GM21737 (cell line): ENCODE results near the gene IRX4.

ENCODE experiments used
- ATAC-seq: cut with Tn5 transposase; IDR thresholded peaks from one replicate; pipeline ENCODE4 v1.9.1; 2021; ENCODE audit warnings: mild to moderate bottlenecking, moderate library complexity; ENCODE audit not compliant: unreplicated experiment

The IRX4 gene

DNA sequence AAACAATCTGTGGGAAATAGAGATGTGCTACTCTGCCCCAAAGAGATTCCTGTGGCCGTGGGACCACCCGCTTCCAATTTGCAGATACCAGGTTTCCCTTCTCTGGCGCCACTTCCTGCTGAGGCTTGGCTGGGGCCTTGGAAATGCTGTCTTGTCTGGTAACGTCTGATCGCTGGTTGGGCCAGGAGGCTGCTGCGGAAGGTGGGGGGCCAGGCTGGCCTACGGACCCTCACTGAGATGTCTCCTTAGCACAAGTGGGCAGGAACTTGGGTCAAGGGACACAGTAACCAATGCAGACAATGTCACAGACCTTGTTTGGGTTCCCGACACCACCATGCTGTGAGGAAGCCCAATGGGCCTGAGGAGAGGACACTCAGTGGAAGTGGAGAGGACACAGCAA is 31.7 kb upstream of the IRX4 start:
- ATAC-seq, result no peak

GRCh38 chr5:1913578-1913977 is 30.9 kb upstream of the IRX4 start:
- ATAC-seq, result no peak

GRCh38 chr5:1912951-1913565 is 30.3 kb upstream of the IRX4 start:
- ATAC-seq, result no peak

DNA sequence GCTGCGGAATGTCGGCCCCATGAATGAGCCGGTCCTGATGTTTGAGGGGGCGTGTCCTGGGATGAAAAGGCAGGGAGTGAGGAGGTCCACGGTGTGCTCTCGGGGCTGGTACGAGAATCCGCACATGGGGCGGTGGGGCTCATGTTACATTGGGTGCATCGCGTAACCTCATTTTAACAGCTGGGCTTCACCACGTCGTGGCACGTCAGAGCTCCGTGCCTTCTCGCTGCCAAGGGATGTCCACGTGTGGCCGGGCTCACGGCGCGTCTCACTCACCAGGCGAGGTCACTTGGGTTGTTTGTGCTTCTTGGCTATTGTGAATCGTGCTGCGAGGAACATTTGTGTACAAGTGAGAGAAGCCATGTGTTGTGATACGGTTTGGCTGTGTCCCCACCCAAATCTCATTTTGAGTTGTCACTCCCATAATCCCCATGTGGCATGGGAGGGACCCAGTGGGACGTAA is 29.1 kb upstream of the IRX4 start:
- no peak for ATAC-seq

GRCh38 chr5:1910861-1911772 is 28.4 kb upstream of the IRX4 start:
- no peak for ATAC-seq

GRCh38 chr5:1910081-1910760 is 27.5 kb upstream of the IRX4 start:
- no peak for ATAC-seq

- ATAC-seq, result no peak
Observed at GRCh38 chr5:1909346-1909985, 26.7 kb upstream of the IRX4 start.

GRCh38 chr5:1908931-1909330 is 26.2 kb upstream of the IRX4 start:
- no peak for ATAC-seq

GRCh38 chr5:1907616-1908015 is 24.9 kb upstream of the IRX4 start:
- ATAC-seq, result no peak

- no peak for ATAC-seq
Observed at GRCh38 chr5:1905108-1905507, 22.4 kb upstream of the IRX4 start.

GRCh38 chr5:1901983-1902382 is 19.3 kb upstream of the IRX4 start:
- ATAC-seq, result no peak

- no peak for ATAC-seq
Observed at GRCh38 chr5:1901061-1901460, 18.3 kb upstream of the IRX4 start.

- ATAC-seq, result no peak
Observed at GRCh38 chr5:1899201-1899600, 16.5 kb upstream of the IRX4 start.

- ATAC-seq, result no peak
Observed at GRCh38 chr5:1897816-1898450, 15.2 kb upstream of the IRX4 start.

GRCh38 chr5:1897386-1897785 is 14.7 kb upstream of the IRX4 start:
- no peak for ATAC-seq

GRCh38 chr5:1896602-1897376 is 14.1 kb upstream of the IRX4 start:
- no peak for ATAC-seq

- no peak for ATAC-seq
Observed at GRCh38 chr5:1895739-1896420, 13.2 kb upstream of the IRX4 start.

GRCh38 chr5:1894243-1894642 is 11.5 kb upstream of the IRX4 start:
- no peak for ATAC-seq

- no peak for ATAC-seq
Observed at GRCh38 chr5:1893754-1894153, 11.0 kb upstream of the IRX4 start.
